SK-N-SH (cell line): ENCODE data around the gene AANAT. TPM values are rescaled to one million over a fixed set of nuclear protein-coding genes. Genes with fewer than 3 reads are reported as not detected.

ENCODE experiments used
- CTCF ChIA-PET: fragments of 300-600, 350-600 bp; formaldehyde crosslinking; extraction: SDS; loops from one replicate; lab custom pipeline; 2021; lab: Yijun Ruan, JAX
- POLR2A ChIA-PET: fragments of 350-600 bp; sonication (Branson Sonifier 250); formaldehyde crosslinking; extraction: SDS; loops from one replicate; lab custom pipeline; 2020; ENCODE audit warnings: antibody characterized with exemption, inconsistent platforms; lab: Yijun Ruan, JAX
- DNase-seq: peaks from one replicate; pipeline ENCODE4 v3.0.0; 2012
- H2AFZ ChIP-seq: fragments of 200-600 bp; sonication (generic); 2 replicates; pipeline ENCODE4 v1.8.1; 2016; ENCODE audit warnings: antibody characterized with exemption, mild to moderate bottlenecking, low read depth
- H3F3A ChIP-seq: fragments of 200-600 bp; sonication (generic); replicated peaks from 2 replicates; pipeline ENCODE3; 2016; ENCODE audit warnings: antibody characterized with exemption, mild to moderate bottlenecking; ENCODE audit not compliant: insufficient read depth
- H3K27ac ChIP-seq, 2 experiments: fragments of 200-500 bp in 1 of 2; fragments of 200-600 bp in 1 of 2; sonication (Bioruptor generic) in 1 of 2; sonication (generic), shearing (Covaris generic) in 1 of 2; 2 replicates each; pipeline versions ENCODE4 v1.5.1 to v1.6.1; 2014 to 2016; ENCODE audit warnings: low read depth in 2 of 2, inconsistent platforms in 1 of 2, low read length in 1 of 2, mild to moderate bottlenecking in 1 of 2, mixed read lengths in 1 of 2
- H3K27me3 ChIP-seq: fragments of 200-600 bp; sonication (generic), shearing (Covaris generic); 2 replicates; pipeline ENCODE4 v1.6.1; 2016; ENCODE audit warnings: mixed run types; ENCODE audit not compliant: insufficient read depth
- H3K36me3 ChIP-seq, 2 experiments: fragments of 200-500 bp in 1 of 2; fragments of 200-600 bp in 1 of 2; sonication (Bioruptor generic) in 1 of 2; sonication (generic) in 1 of 2; replicated peaks in 1 of 2; 2 replicates each; pipeline versions ENCODE3 to v1.5.1; 2014 to 2016; ENCODE audit warnings: low read length in 1 of 2, mild to moderate bottlenecking in 1 of 2; ENCODE audit not compliant: insufficient read depth in 2 of 2, control insufficient read depth in 1 of 2
- H3K4me1 ChIP-seq, 2 experiments: fragments of 200-500 bp in 1 of 2; fragments of 200-600 bp in 1 of 2; sonication (Bioruptor generic) in 1 of 2; sonication (generic), shearing (Covaris generic) in 1 of 2; 2 replicates each; pipeline versions ENCODE4 v1.5.1 to v1.6.1; 2014 to 2016; ENCODE audit warnings: low read depth in 1 of 2, low read length in 1 of 2, mixed run types in 1 of 2; ENCODE audit not compliant: insufficient read depth in 2 of 2, control insufficient read depth in 1 of 2
- H3K4me2 ChIP-seq: fragments of 200-600 bp; sonication (generic), shearing (Covaris generic); 2 replicates; pipeline ENCODE4 v1.6.1; 2017; ENCODE audit warnings: mixed run types
- H3K4me3 ChIP-seq, 2 experiments: fragments of 200-500 bp in 1 of 2; fragments of 200-600 bp in 1 of 2; sonication (Bioruptor generic) in 1 of 2; sonication (generic), shearing (Covaris generic) in 1 of 2; 2 replicates each; pipeline versions ENCODE4 v1.5.1 to v1.8.1; 2014 to 2016; ENCODE audit warnings: low read depth in 2 of 2, inconsistent platforms in 1 of 2, low read length in 1 of 2, mild to moderate bottlenecking in 1 of 2, mixed read lengths in 1 of 2, moderate library complexity in 1 of 2
- H3K79me2 ChIP-seq: fragments of 200-600 bp; sonication (generic); 2 replicates; pipeline ENCODE4 v1.8.1; 2017; ENCODE audit warnings: mild to moderate bottlenecking; ENCODE audit not compliant: insufficient read depth
- H3K9ac ChIP-seq: fragments of 200-600 bp; sonication (generic); 2 replicates; pipeline ENCODE4 v1.6.1; 2017; ENCODE audit warnings: mixed run types
- H3K9me2 ChIP-seq: fragments of 200-600 bp; sonication (generic); 2 replicates; pipeline ENCODE4 v1.6.1; 2017; ENCODE audit warnings: mixed run types
- H3K9me3 ChIP-seq: fragments of 200-600 bp; sonication (generic); 2 replicates; pipeline ENCODE4 v1.6.1; 2017; ENCODE audit warnings: mixed run types, mild to moderate bottlenecking, moderate library complexity
- H4K20me1 ChIP-seq: fragments of 200-600 bp; sonication (generic); 2 replicates; pipeline ENCODE4 v1.6.1; 2017; ENCODE audit warnings: mild to moderate bottlenecking, mixed run types; ENCODE audit not compliant: insufficient read depth
- CHD2 ChIP-seq: fragments of 150-350 bp; IDR thresholded peaks from 2 replicates; pipeline ENCODE4 v1.6.1; 2018; ENCODE audit warnings: low read length; ENCODE audit not compliant: partially characterized antibody
- CTCF ChIP-seq: fragments of 200-600 bp; sonication (generic); IDR thresholded peaks from 2 replicates; pipeline ENCODE4 v1.6.1; 2017; ENCODE audit warnings: antibody characterized with exemption, mild to moderate bottlenecking, moderate library complexity
- ELF1 ChIP-seq: IDR thresholded peaks from 2 replicates; pipeline ENCODE4 v1.4.0; 2012
- EP300 ChIP-seq, 2 experiments: IDR thresholded peaks; 2 replicates each; pipeline versions ENCODE4 v1.4.0 to v1.6.1; 2012; ENCODE audit warnings: borderline replicate concordance in 1 of 2, low read depth in 1 of 2, low read length in 1 of 2
- EZH2phosphoT487 ChIP-seq: fragments of 200-600 bp; sonication (generic); IDR thresholded peaks from 2 replicates; pipeline ENCODE4 v1.6.1; 2017; ENCODE audit warnings: low read depth, mixed run types, mild to moderate bottlenecking, antibody characterized with exemption, moderate library complexity, borderline replicate concordance
- FOSL2 ChIP-seq: IDR thresholded peaks from 2 replicates; pipeline ENCODE4 v1.4.0; 2012; ENCODE audit warnings: low read depth, mild to moderate bottlenecking, moderate library complexity, borderline replicate concordance
- GABPA ChIP-seq: IDR thresholded peaks from 2 replicates; pipeline ENCODE4 v1.4.0; 2012; ENCODE audit warnings: low read depth, mild to moderate bottlenecking
- GATA2 ChIP-seq: sonication (generic); formaldehyde crosslinking; IDR thresholded peaks from 2 replicates; pipeline ENCODE4 v1.5.0; 2020; ENCODE audit warnings: mild to moderate bottlenecking, missing genetic modification reagents
- MAX ChIP-seq: IDR thresholded peaks from 2 replicates; pipeline ENCODE4 v1.4.0; 2012; ENCODE audit warnings: low read depth
- MEF2A ChIP-seq: IDR thresholded peaks from 2 replicates; pipeline ENCODE4 v1.4.0; 2012; ENCODE audit warnings: low read depth, borderline replicate concordance
- MXI1 ChIP-seq: IDR thresholded peaks from 2 replicates; pipeline ENCODE4 v1.6.1; 2012; ENCODE audit warnings: mild to moderate bottlenecking, low read depth, low read length, improper control_type of control experiment
- NRF1 ChIP-seq: IDR thresholded peaks from 2 replicates; pipeline ENCODE4 v1.6.1; 2012; ENCODE audit warnings: low read depth, mild to moderate bottlenecking, low read length
- PBX3 ChIP-seq: IDR thresholded peaks from 2 replicates; pipeline ENCODE4; 2012
- RCOR1 ChIP-seq: fragments of 150-350 bp; IDR thresholded peaks from 2 replicates; pipeline ENCODE4 v1.6.1; 2017; ENCODE audit warnings: antibody characterized with exemption, low read length
- RFX5 ChIP-seq: IDR thresholded peaks from 2 replicates; pipeline ENCODE4 v1.6.1; 2012; ENCODE audit warnings: mild to moderate bottlenecking, improper control_type of control experiment, low read length
- RXRA ChIP-seq: IDR thresholded peaks from 2 replicates; pipeline ENCODE4 v1.4.0; 2012; ENCODE audit warnings: low read depth, mild to moderate bottlenecking, borderline replicate concordance
- TAF1 ChIP-seq: IDR thresholded peaks from 2 replicates; pipeline ENCODE4 v1.6.1; 2012; ENCODE audit warnings: low read depth, mild to moderate bottlenecking, low read length, moderate library complexity, borderline replicate concordance
- WGBS: methylation state at CpG from one replicate; pipeline ENCODE4 v1.1.6; 2017; ENCODE audit warnings: low lambda C conversion rate; 5-methylcytosine and 5-hydroxymethylcytosine counted together
- polyA plus RNA-seq, 3 experiments: library from polyadenylated mRNA; depleted of rRNA; stranded (reverse); fragments of >200 nt; gene quantifications; 2 replicates each; pipeline ENCODE4 v1.2.3, GENCODE V29; 2012

Gene AANAT
- polyA plus RNA-seq, 1 of the 3 experiments (the other 2 are of a cell fraction): 0.26 TPM

- CTCF ChIA-PET: interaction anchor here (5.7 kb wide), 1 partner anchor 13 kb away, joined by 39 read pairs; no protein-coding TSS in a partner anchor
- H3K9me2 ChIP-seq: no peaks in the 10 kb centered on the region
- H3K79me2 ChIP-seq: peaks cover 54% of the 10 kb centered on the region
- H4K20me1 ChIP-seq: peaks cover 60% of the 10 kb centered on the region
- peaks cover 0 to 35% of the 10 kb centered on the region in 2 experiments; a peak in 1 of 4 replicates for H3K4me1 ChIP-seq
- no peak overlapping the region for H3K4me2 ChIP-seq
- H3K4me3 ChIP-seq: no peak overlapping the region
- H3K27me3 ChIP-seq: no peaks in the 10 kb centered on the region
- H3K36me3 ChIP-seq: no peaks in the 10 kb centered on the region
- DNase-seq: no peak
- 88% methylated on average over 7 of the region's 7 CpGs for WGBS
- no peaks in the 10 kb centered on the region for H3K9me3 ChIP-seq
- H3F3A ChIP-seq: no peaks in the 10 kb centered on the region
- TF ChIP-seq EP300 (IDR thresholded peaks at IDR 0.05; ENCODE audit: borderline replicate concordance in 1 of 2, low read depth in 1 of 2, low read length in 1 of 2) (no peak), MAX (no peak), MXI1 (peak; percentile 54; the same call in 1 of the 2 replicates), RCOR1 (no peak)
- H2AFZ ChIP-seq: no peak overlapping the region
- POLR2A ChIA-PET: no interaction called here
- H3K9ac ChIP-seq: no peak overlapping the region
- H3K27ac ChIP-seq: no peak overlapping the region
These were observed 46.4 kb upstream of the AANAT start for GRCh38 chr17:76421044-76421407.

- WGBS: 99% methylated on average over 7 of the region's 8 CpGs
- H3F3A ChIP-seq: peaks cover 3% of the 10 kb centered on the region
- peaks cover 4 to 23% of the 10 kb centered on the region in 2 experiments; a peak in 2 of 4 replicates for H3K4me1 ChIP-seq
- no peak overlapping the region for H3K27ac ChIP-seq
- H2AFZ ChIP-seq: no peak overlapping the region
- no peak overlapping the region for H3K4me3 ChIP-seq
- H3K9ac ChIP-seq: no peak overlapping the region
- H4K20me1 ChIP-seq: peaks cover 53% of the 10 kb centered on the region
- ChIA-PET POLR2A (no interaction called here), CTCF (interaction anchor here (1.1 to 1.9 kb wide), 4 partner anchors 8 to 143 kb away, joined by 3 to 6 read pairs (median 4); no protein-coding TSS in a partner anchor)
- H3K9me3 ChIP-seq: no peaks in the 10 kb centered on the region
- H3K27me3 ChIP-seq: no peaks in the 10 kb centered on the region
- peaks cover 51% of the 10 kb centered on the region for H3K79me2 ChIP-seq
- no peak for DNase-seq
- no peak for TF ChIP-seq MEF2A
- no peak for TF ChIP-seq EZH2phosphoT487
- TF ChIP-seq TAF1: no peak
- no peak for TF ChIP-seq RFX5
- TF ChIP-seq FOSL2: no peak
- H3K36me3 ChIP-seq: no peaks in the 10 kb centered on the region
- no peaks in the 10 kb centered on the region for H3K9me2 ChIP-seq
- no peak overlapping the region for H3K4me2 ChIP-seq
These were observed 45.0 kb upstream of the AANAT start for GRCh38 chr17:76422406-76422805.

- H4K20me1 ChIP-seq: peaks cover 48% of the 10 kb centered on the region
- no peaks in the 10 kb centered on the region for H3K9me3 ChIP-seq
- no peak overlapping the region for H3K9ac ChIP-seq
- H3F3A ChIP-seq: peaks cover 3% of the 10 kb centered on the region
- DNase-seq: no peak
- no peaks in the 10 kb centered on the region for H3K9me2 ChIP-seq
- no peak overlapping the region for H2AFZ ChIP-seq
- CTCF ChIA-PET: interaction anchor here (0.7 to 1.9 kb wide), 8 partner anchors 9 to 259 kb away, joined by 3 to 6 read pairs (median 3); no protein-coding TSS in a partner anchor
- H3K4me1 ChIP-seq: peaks cover 9 to 23% of the 10 kb centered on the region in 2 experiments; a peak in 2 of 4 replicates
- no peaks in the 10 kb centered on the region for H3K36me3 ChIP-seq
- no peak overlapping the region for H3K4me2 ChIP-seq
- no peak overlapping the region for H3K4me3 ChIP-seq
- H3K79me2 ChIP-seq: peaks cover 54% of the 10 kb centered on the region
- no peaks in the 10 kb centered on the region for H3K27me3 ChIP-seq
- 89% methylated on average over 6 of the region's 6 CpGs for WGBS
- H3K27ac ChIP-seq: no peak overlapping the region
- POLR2A ChIA-PET: no interaction called here
- TF ChIP-seq NRF1: no peak
- no peak for TF ChIP-seq PBX3
- TF ChIP-seq TAF1: no peak
- no peak for TF ChIP-seq CHD2
- no peak for TF ChIP-seq MEF2A
- no peak for TF ChIP-seq RFX5
- no peak for TF ChIP-seq GABPA
- no peak for TF ChIP-seq MAX
- no peak for TF ChIP-seq RXRA
- TF ChIP-seq GATA2 (CRISPR knock-in tag): no peak
- TF ChIP-seq MXI1: no peak
- TF ChIP-seq ELF1: no peak
- TF ChIP-seq EP300 (IDR thresholded peaks at IDR 0.05; ENCODE audit: borderline replicate concordance in 1 of 2, low read depth in 1 of 2, low read length in 1 of 2): no peak
- no peak for TF ChIP-seq CTCF
These were observed 44.5 kb upstream of the AANAT start for GRCh38 chr17:76422860-76423259.
